Stimulated activated CD4-positive, alpha-beta T cell treated with anti-CD3 and anti-CD28 coated beads, TNF-alpha, amount 100 ng/mL, for 4 hours (primary cell): ENCODE results near the gene STX4.

ENCODE experiments used
- DNase-seq, 3 experiments: peaks; one replicate each; pipeline ENCODE4 v3.0.0-alpha.2; 2020; ENCODE audit warnings: low read depth in 3 of 3

STX4 gene

GRCh38 chr16:31020536-31020935, 12.8 kb upstream of the STX4 start:
- no peak for DNase-seq

GRCh38 chr16:31022544-31023251, 10.7 kb upstream of the STX4 start:
- no peak for DNase-seq

GRCh38 chr16:31023252-31023602, 10.1 kb upstream of the STX4 start:
- no peak for DNase-seq

- DNase-seq: no peak
Observed at GRCh38 chr16:31023627-31024226, 9.6 kb upstream of the STX4 start.

GRCh38 chr16:31025339-31025738, 8.0 kb upstream of the STX4 start:
- DNase-seq: no peak

- no peak for DNase-seq
Observed at GRCh38 chr16:31029272-31029671, 4.1 kb upstream of the STX4 start.

GRCh38 chr16:31031276-31031675, 2.1 kb upstream of the STX4 start:
- no peak for DNase-seq

GRCh38 chr16:31033709-31034492, 543 bp downstream of the STX4 start:
- peak; percentile 71 to 79 (median 78) for DNase-seq

GRCh38 chr16:31036691-31037090, 3.3 kb downstream of the STX4 start:
- DNase-seq: no peak

GRCh38 chr16:31038993-31039392, 5.6 kb downstream of the STX4 start:
- no peak for DNase-seq

GRCh38 chr16:31042866-31043265, 9.5 kb downstream of the STX4 start:
- no peak for DNase-seq

GRCh38 chr16:31043352-31043751, 10.0 kb downstream of the STX4 start:
- no peak for DNase-seq

GRCh38 chr16:31043898-31044481, 10.6 kb downstream of the STX4 start:
- DNase-seq: no peak

GRCh38 chr16:31050280-31051030, 17.1 kb downstream of the STX4 start:
- DNase-seq: no peak

- DNase-seq: no peak
Observed at GRCh38 chr16:31052114-31052513, 18.8 kb downstream of the STX4 start.

- no peak for DNase-seq
Observed at GRCh38 chr16:31055613-31056012, 22.3 kb downstream of the STX4 start.

GRCh38 chr16:31061126-31061812, 27.9 kb downstream of the STX4 start:
- DNase-seq: no peak

GRCh38 chr16:31061813-31062440, 28.6 kb downstream of the STX4 start:
- DNase-seq: no peak

- DNase-seq: no peak
Observed at GRCh38 chr16:31063495-31063842, 30.1 kb downstream of the STX4 start.

- no peak for DNase-seq
Observed at GRCh38 chr16:31063843-31064611, 30.7 kb downstream of the STX4 start.
